ENCODE results near the gene IRF3.

The IRF3 gene

GRCh38 chr19:49705919-49706318, 40.3 kb upstream of the IRF3 start:
- TF ChIP-seq TCF4 (CRISPR knock-in tag; IDR thresholded peaks at IDR 0.05; ENCODE audit: borderline replicate concordance), result no peak
- no peak for TF ChIP-seq ZNF70 (CRISPR knock-in tag; IDR thresholded peaks at IDR 0.05)
- no peak for TF ChIP-seq RARB (CRISPR knock-in tag; IDR thresholded peaks at IDR 0.05)
- TF ChIP-seq PATZ1 (CRISPR knock-in tag; IDR thresholded peaks at IDR 0.05; ENCODE audit: borderline replicate concordance), result no peak
- no peak for TF ChIP-seq TSHZ2 (CRISPR knock-in tag; IDR thresholded peaks at IDR 0.05)
- no peak for TF ChIP-seq ISL1 (CRISPR knock-in tag; IDR thresholded peaks at IDR 0.05)
- no peak for TF ChIP-seq SNAI2 (CRISPR knock-in tag; IDR thresholded peaks at IDR 0.05)
- TF ChIP-seq CSRNP3 (CRISPR knock-in tag; IDR thresholded peaks at IDR 0.05), result no peak
- no peak for TF ChIP-seq POU6F1 (CRISPR knock-in tag; IDR thresholded peaks at IDR 0.05; ENCODE audit: borderline replicate concordance, low read depth)
- TF ChIP-seq BACH2 (CRISPR knock-in tag; IDR thresholded peaks at IDR 0.05; ENCODE audit: borderline replicate concordance), result no peak
- TF ChIP-seq CREB5 (CRISPR knock-in tag; IDR thresholded peaks at IDR 0.05; ENCODE audit: low read depth), result no peak
- no peak for TF ChIP-seq GLIS3 (CRISPR knock-in tag; IDR thresholded peaks at IDR 0.05)
- TF ChIP-seq ZNF8 (CRISPR knock-in tag; IDR thresholded peaks at IDR 0.05), result no peak
- no peak for ATAC-seq

- ATAC-seq, result no peak
- TF ChIP-seq ZNF8 (CRISPR knock-in tag; IDR thresholded peaks at IDR 0.05), result no peak
- TF ChIP-seq ZNF70 (CRISPR knock-in tag; IDR thresholded peaks at IDR 0.05), result no peak
- no peak for TF ChIP-seq OSR1 (CRISPR knock-in tag; IDR thresholded peaks at IDR 0.05)
- no peak for TF ChIP-seq BACH2 (CRISPR knock-in tag; IDR thresholded peaks at IDR 0.05; ENCODE audit: borderline replicate concordance)
These were observed 39.4 kb upstream of the IRF3 start for GRCh38 chr19:49704888-49705642.

GRCh38 chr19:49701271-49701786, 35.7 kb upstream of the IRF3 start:
- TF ChIP-seq ZFP30 (CRISPR knock-in tag; IDR thresholded peaks at IDR 0.05) (no peak), PPARA (CRISPR knock-in tag; IDR thresholded peaks at IDR 0.05; ENCODE audit: borderline replicate concordance) (no peak), POU6F1 (CRISPR knock-in tag; IDR thresholded peaks at IDR 0.05; ENCODE audit: borderline replicate concordance, low read depth) (no peak), ARNTL (CRISPR knock-in tag; IDR thresholded peaks at IDR 0.05; ENCODE audit: borderline replicate concordance, low read depth) (no peak), CREB5 (CRISPR knock-in tag; IDR thresholded peaks at IDR 0.05; ENCODE audit: low read depth) (no peak), ZFP3 (CRISPR knock-in tag; IDR thresholded peaks at IDR 0.05) (no peak), ISL1 (CRISPR knock-in tag; IDR thresholded peaks at IDR 0.05) (no peak), BACH2 (CRISPR knock-in tag; IDR thresholded peaks at IDR 0.05; ENCODE audit: borderline replicate concordance) (no peak), CSDC2 (CRISPR knock-in tag; IDR thresholded peaks at IDR 0.05) (no peak), TOX (CRISPR knock-in tag; IDR thresholded peaks at IDR 0.05; ENCODE audit: borderline replicate concordance) (no peak), ESRRG (CRISPR knock-in tag; IDR thresholded peaks at IDR 0.05) (no peak), OSR1 (CRISPR knock-in tag; IDR thresholded peaks at IDR 0.05) (no peak)
- no peak for ATAC-seq

Data from SK-N-SH treated with all-trans-retinoic acid at 6 μM for 48 hours (cell line).